Lung (tissue), 12 donors: ENCODE data around the gene PEX11B. TPM values are rescaled to one million over a fixed set of nuclear protein-coding genes. Genes with fewer than 3 reads are reported as not detected.

Source experiments
- ATAC-seq: fragments of 200-7000 bp; cut with Tn5 transposase; one replicate; pipeline ENCODE4 v1.9.1; 2020; ENCODE audit warnings: moderate number of reproducible peaks; ENCODE audit not compliant: insufficient read depth, low FRiP score
- DNase-seq, 3 donors: peaks; one replicate each; pipeline ENCODE4 v3.0.0-alpha.2; 2013 to 2017
- H3K27ac ChIP-seq, 2 donors: one replicate each; pipeline ENCODE4 v1.5.1; 2013; ENCODE audit warnings: mild to moderate bottlenecking in 2 of 2, moderate library complexity in 2 of 2, control low read depth in 1 of 2, inconsistent platforms in 1 of 2, low read depth in 1 of 2, low read length in 1 of 2
- H3K27me3 ChIP-seq, 3 donors: one replicate each; pipeline ENCODE4 v1.5.1; 2013; ENCODE audit warnings: low read length in 2 of 3; ENCODE audit not compliant: control insufficient read depth in 3 of 3, insufficient read depth in 3 of 3
- H3K36me3 ChIP-seq, 4 donors: one replicate each; pipeline ENCODE4 v1.5.1; 2013; ENCODE audit warnings: low read length in 4 of 4, mild to moderate bottlenecking in 1 of 4, moderate library complexity in 1 of 4; ENCODE audit not compliant: control insufficient read depth in 4 of 4, insufficient read depth in 4 of 4
- H3K4me1 ChIP-seq, 5 donors: one replicate each; pipeline ENCODE4 v1.5.1; 2013; ENCODE audit warnings: low read length in 5 of 5, mild to moderate bottlenecking in 2 of 5, moderate library complexity in 1 of 5; ENCODE audit not compliant: control insufficient read depth in 5 of 5, insufficient read depth in 5 of 5
- H3K4me3 ChIP-seq: one replicate; pipeline ENCODE4 v1.5.1; 2013; ENCODE audit warnings: mild to moderate bottlenecking, control low read depth, moderate library complexity
- H3K9ac ChIP-seq, 2 donors: one replicate each; pipeline ENCODE4 v1.5.1; 2013; ENCODE audit warnings: low read length in 2 of 2, control low read depth in 1 of 2; ENCODE audit not compliant: insufficient read depth in 1 of 2
- H3K9me3 ChIP-seq, 4 donors: one replicate each; pipeline ENCODE4 v1.5.1; 2013; ENCODE audit warnings: low read length in 3 of 4, mild to moderate bottlenecking in 1 of 4, moderate library complexity in 1 of 4; ENCODE audit not compliant: control insufficient read depth in 4 of 4, insufficient read depth in 3 of 4
- WGBS, 2 donors: extraction: QIAGEN DNeasy Blood & Tissue Kit; methylation state at CpG; one replicate each; pipeline ENCODE4 v1.1.7; 2013; 5-methylcytosine and 5-hydroxymethylcytosine counted together
- polyA plus RNA-seq, 2 donors: library from polyadenylated mRNA; stranded (reverse); fragments of 200-250 nt; gene quantifications; one replicate each; pipeline ENCODE4 v1.2.1, GENCODE V29; 2013
- total RNA-seq, 2 donors: library from RNA; depleted of rRNA in 1 of 2; stranded (reverse); fragments of >200 nt in 1 of 2; gene quantifications; one replicate each; pipeline ENCODE4 v1.2.1, GENCODE V29; 2014 to 2021
- TF ChIP-seq, protein P1 (sequence below): IDR thresholded peaks from 2 replicates; pipeline ENCODE4 v1.5.1; 2012; ENCODE audit warnings: mild to moderate bottlenecking; ENCODE audit errors: control extremely low read depth, extremely low read depth
- donor health status: control.
- donor health status: control.
- donor health status: Bipolar disorder and iron deficiency.
- donor health status: healthy.
- donor health status: DM: yes; HTN: yes; CAD: no.

Gene PEX11B
- total and polyA plus RNA-seq, 4 donors: 24.6 to 29.6 (median 26.8) TPM

DNA sequence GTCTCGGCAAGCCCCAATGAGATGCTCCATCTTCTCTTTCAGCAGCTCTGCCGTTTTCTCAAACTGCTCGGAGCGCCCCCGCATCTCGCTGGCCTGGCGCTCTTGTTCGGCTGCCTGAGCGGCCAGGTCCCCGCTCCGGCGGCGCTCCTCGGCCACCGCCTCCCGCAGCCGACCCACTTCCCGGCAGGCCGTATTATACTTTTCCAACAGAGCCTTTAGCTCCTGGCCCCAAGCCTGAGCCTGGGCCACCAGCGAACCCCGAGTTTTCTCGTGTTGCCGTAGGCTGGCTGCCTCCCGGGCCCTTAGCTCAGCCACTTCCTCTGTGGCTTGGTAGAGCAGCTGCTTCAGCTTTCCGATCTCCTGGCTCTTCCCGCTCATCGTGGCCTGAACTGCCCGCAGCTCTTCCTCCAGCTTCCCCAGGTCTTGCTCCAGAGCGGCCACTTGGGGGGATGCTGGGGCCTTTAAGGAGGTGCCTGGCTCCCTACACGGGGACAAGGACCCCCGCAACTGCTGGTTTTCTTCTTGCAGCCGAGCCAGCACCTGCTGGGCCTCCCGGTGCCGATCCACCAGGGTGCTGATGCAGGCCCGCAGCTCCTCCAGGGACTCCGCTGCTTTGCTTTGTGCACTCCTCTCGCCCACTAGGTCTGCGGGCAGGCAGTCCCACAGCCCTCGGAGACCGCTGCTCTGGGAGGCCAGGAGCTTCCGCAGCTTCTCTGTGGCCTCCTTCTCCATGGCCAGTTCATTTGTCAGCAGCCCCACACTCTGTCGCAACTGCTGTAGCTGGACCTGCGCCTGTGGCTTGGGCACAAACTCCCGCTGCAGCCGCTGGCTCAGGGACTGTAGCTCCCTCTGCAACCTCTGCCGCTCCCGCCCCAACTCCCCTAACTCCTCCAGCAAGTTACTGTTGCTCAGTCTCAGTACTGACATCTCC is 46.3 kb downstream of the PEX11B start:
- H3K4me1 ChIP-seq: peaks cover 0 to 19% (median 1%) of the 10 kb centered on the region in 5 donors
- ATAC-seq: peak; percentile 67

DNA sequence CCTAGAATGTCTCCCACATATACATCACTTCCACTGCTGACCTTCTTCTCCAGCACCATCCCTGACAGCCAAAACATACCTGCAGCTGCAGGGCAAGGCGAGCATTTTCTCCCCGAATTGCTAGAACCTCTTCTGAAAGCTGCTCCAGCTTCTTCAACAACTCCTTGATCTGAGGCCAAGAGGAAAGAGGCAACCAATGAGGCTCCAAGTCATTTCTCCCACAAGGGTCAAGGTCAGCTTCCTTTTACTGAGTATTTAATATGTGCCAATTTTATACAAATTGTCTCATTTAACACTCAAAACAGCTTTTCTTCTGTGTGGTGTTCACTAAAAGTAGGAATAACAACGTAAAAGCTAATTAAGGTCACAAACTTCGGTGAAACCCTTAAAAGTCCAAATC is 50.3 kb downstream of the PEX11B start:
- no peak overlapping the region for H3K4me3 ChIP-seq
- no peaks in the 10 kb centered on the region for H3K9me3 ChIP-seq
- WGBS, 2 donors: 71 to 91% methylated on average over 4 of the region's 4 CpGs
- peaks cover 0 to 16% (median 1%) of the 10 kb centered on the region in 5 donors for H3K4me1 ChIP-seq
- no peak overlapping the region for H3K27ac ChIP-seq
- H3K27me3 ChIP-seq: peaks cover 0 to 2% (median 0%) of the 10 kb centered on the region in 3 donors
- ATAC-seq (no peak), DNase-seq (no peak)
- TF ChIP-seq, protein P1, sequence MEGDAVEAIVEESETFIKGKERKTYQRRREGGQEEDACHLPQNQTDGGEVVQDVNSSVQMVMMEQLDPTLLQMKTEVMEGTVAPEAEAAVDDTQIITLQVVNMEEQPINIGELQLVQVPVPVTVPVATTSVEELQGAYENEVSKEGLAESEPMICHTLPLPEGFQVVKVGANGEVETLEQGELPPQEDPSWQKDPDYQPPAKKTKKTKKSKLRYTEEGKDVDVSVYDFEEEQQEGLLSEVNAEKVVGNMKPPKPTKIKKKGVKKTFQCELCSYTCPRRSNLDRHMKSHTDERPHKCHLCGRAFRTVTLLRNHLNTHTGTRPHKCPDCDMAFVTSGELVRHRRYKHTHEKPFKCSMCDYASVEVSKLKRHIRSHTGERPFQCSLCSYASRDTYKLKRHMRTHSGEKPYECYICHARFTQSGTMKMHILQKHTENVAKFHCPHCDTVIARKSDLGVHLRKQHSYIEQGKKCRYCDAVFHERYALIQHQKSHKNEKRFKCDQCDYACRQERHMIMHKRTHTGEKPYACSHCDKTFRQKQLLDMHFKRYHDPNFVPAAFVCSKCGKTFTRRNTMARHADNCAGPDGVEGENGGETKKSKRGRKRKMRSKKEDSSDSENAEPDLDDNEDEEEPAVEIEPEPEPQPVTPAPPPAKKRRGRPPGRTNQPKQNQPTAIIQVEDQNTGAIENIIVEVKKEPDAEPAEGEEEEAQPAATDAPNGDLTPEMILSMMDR: no peak
- peaks cover 0 to 18% (median 2%) of the 10 kb centered on the region in 4 donors for H3K36me3 ChIP-seq
- no peak overlapping the region for H3K9ac ChIP-seq

More for the DNA sequence above, 46.3 kb downstream of the PEX11B start:
- no peak overlapping the region for H3K4me3 ChIP-seq
- peaks cover 0 to 2% (median 0%) of the 10 kb centered on the region in 3 donors for H3K27me3 ChIP-seq
- peak overlapping the region in 1 of 2 donors; percentile 30 for H3K27ac ChIP-seq
- peaks cover 0 to 5% (median 2%) of the 10 kb centered on the region in 4 donors for H3K36me3 ChIP-seq
- 20 to 30% methylated on average over 47 of the region's 47 CpGs for WGBS, 2 donors
- H3K9me3 ChIP-seq: no peaks in the 10 kb centered on the region
- H3K9ac ChIP-seq: peak overlapping the region; percentile 55 to 91
- TF ChIP-seq, protein P1: no peak
- peak; percentile 77 to 93 (median 83) for DNase-seq

DNA sequence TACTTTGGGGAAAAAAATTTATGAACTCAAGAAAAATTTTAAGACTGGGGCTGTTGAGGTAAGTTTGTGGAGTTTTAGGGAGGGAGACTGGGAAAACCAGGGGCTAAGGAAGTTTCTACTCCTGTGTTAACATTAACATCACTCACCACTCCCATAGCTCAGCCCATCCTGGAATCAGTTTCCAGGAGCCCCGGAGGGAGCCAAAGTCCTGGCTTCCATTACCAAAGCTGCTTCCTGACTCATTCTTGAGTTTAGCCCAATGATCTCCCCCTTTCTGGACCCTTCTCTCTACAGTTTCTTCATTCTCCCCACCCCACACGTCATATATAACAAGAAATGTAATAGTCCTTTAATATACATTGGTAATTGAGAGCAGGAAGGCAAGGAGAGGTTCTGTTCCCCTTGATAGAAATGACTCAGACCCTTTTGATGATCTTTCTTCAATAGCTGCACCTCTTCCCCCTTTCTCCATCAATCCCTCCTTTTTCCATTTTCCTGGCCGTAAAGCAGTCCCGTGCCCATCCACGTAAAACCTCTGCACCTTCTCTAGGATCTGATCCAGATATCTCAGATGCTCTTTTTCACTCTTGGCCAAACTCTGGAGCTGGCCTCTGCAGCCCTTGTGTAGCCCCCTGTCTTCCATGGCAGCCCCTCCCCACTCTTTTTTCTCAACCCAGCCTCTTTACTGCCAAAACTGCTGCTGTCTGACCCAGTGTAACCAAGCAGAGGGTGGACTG is 55.1 kb downstream of the PEX11B start:
- Histone ChIP-seq H3K27ac (no peak overlapping the region), H3K9ac (no peak overlapping the region), H3K9me3 (no peaks in the 10 kb centered on the region), H3K4me1 (peaks cover 0 to 11% (median 0%) of the 10 kb centered on the region in 5 donors), H3K36me3 (peaks cover 0 to 18% (median 2%) of the 10 kb centered on the region in 4 donors), H3K27me3 (no peaks in the 10 kb centered on the region), H3K4me3 (no peak overlapping the region)
- no peak for DNase-seq
- TF ChIP-seq, protein P1: no peak
- no peak for ATAC-seq
- WGBS, 2 donors: 82 to 91% methylated on average over 5 of the region's 5 CpGs

Other genes with a start within 250 kb of the PEX11B start
- gene PDZK1, start 211.3 kb downstream of the PEX11B start, total RNA-seq: under 1 TPM; 0.25 to 0.57 TPM
- gene PDZK1, start 211.3 kb downstream of the PEX11B start, polyA plus RNA-seq: under 1 TPM; 0.14 to 0.28 TPM
- under 1 TPM; 0.21 to 0.63 TPM for gene CD160, start 199.2 kb downstream of the PEX11B start, total RNA-seq
- under 1 TPM; 0.41 to 0.62 TPM for gene CD160, start 199.2 kb downstream of the PEX11B start, polyA plus RNA-seq
- gene RNF115, start 94.6 kb downstream of the PEX11B start, total RNA-seq: 10 to 100 TPM; 14.7 to 21.6 TPM
- gene RNF115, start 94.6 kb downstream of the PEX11B start, polyA plus RNA-seq: 1 to 10 TPM; 4.4 to 8.3 TPM
- gene POLR3C, start 94.5 kb downstream of the PEX11B start, total RNA-seq: 10 to 100 TPM; 25.0 to 26.3 TPM
- gene POLR3C, start 94.5 kb downstream of the PEX11B start, polyA plus RNA-seq: 10 to 100 TPM; 14.1 to 17.2 TPM
- 1 to 10 TPM; 3.9 to 6.2 TPM for gene NUDT17, start 73.1 kb downstream of the PEX11B start, total RNA-seq
- gene NUDT17, start 73.1 kb downstream of the PEX11B start, polyA plus RNA-seq: 1 to 10 TPM; 1.6 to 3.1 TPM
- 10 to 100 TPM; 23.5 to 54.9 TPM for gene PIAS3, start 59.6 kb downstream of the PEX11B start, total RNA-seq
- gene PIAS3, start 59.6 kb downstream of the PEX11B start, polyA plus RNA-seq: 10 to 100 TPM; 26.4 to 32.1 TPM
- gene ANKRD35, start 32.9 kb downstream of the PEX11B start, total RNA-seq: 1 to 10 TPM; 3.4 to 3.7 TPM
- gene ANKRD35, start 32.9 kb downstream of the PEX11B start, polyA plus RNA-seq: 1 to 10 TPM; 2.0 to 2.1 TPM
- gene ITGA10, start 8.7 kb downstream of the PEX11B start, total RNA-seq: 10 to 100 TPM in 1 of 2 donors, 1 to 10 TPM in 1; 5.2 to 23.3 TPM
- 10 to 100 TPM in 1 of 2 donors, 1 to 10 TPM in 1; 6.7 to 15.7 TPM for gene ITGA10, start 8.7 kb downstream of the PEX11B start, polyA plus RNA-seq
- gene RBM8A, start 8.8 kb upstream of the PEX11B start, total RNA-seq: 100 to 1,000 TPM; 106 to 128 TPM
- 100 to 1,000 TPM; 121 to 152 TPM for gene RBM8A, start 8.8 kb upstream of the PEX11B start, polyA plus RNA-seq
- gene LIX1L, start 39.3 kb upstream of the PEX11B start, total RNA-seq: 10 to 100 TPM; 29.7 to 30.9 TPM
- 1 to 10 TPM; 7.0 to 8.0 TPM for gene LIX1L, start 39.3 kb upstream of the PEX11B start, polyA plus RNA-seq
- gene ANKRD34A, start 45.9 kb upstream of the PEX11B start, total RNA-seq: 1 to 10 TPM in 1 of 2 donors, under 1 TPM in 1; 0.06 to 1.0 TPM
- under 1 TPM; 0.45 to 0.47 TPM for gene ANKRD34A, start 45.9 kb upstream of the PEX11B start, polyA plus RNA-seq
- gene POLR3GL, start 46.0 kb upstream of the PEX11B start, total RNA-seq: 10 to 100 TPM in 1 of 2 donors, 1 to 10 TPM in 1; 9.4 to 21.3 TPM
- 10 to 100 TPM; 33.4 to 34.3 TPM for gene POLR3GL, start 46.0 kb upstream of the PEX11B start, polyA plus RNA-seq
- gene TXNIP, start 77.9 kb upstream of the PEX11B start, total RNA-seq: 1,000 to 10,000 TPM in 1 of 2 donors, 100 to 1,000 TPM in 1; 556 to 1,810 TPM
- gene TXNIP, start 77.9 kb upstream of the PEX11B start, polyA plus RNA-seq: 100 to 1,000 TPM; 178 to 850 TPM
- not detected for gene HJV, start 103.0 kb upstream of the PEX11B start, total RNA-seq
- gene HJV, start 103.0 kb upstream of the PEX11B start, polyA plus RNA-seq: not detected
- 1 to 10 TPM; 1.9 to 3.1 TPM for gene NBPF10, start 226.1 kb upstream of the PEX11B start, total RNA-seq
- under 1 TPM; 0.53 to 0.94 TPM for gene NBPF10, start 226.1 kb upstream of the PEX11B start, polyA plus RNA-seq